NT2/D1 (cell line): ENCODE measurements around the gene SRSF3.

Experiments
- SUZ12 ChIP-seq: IDR thresholded peaks from 2 replicates; pipeline ENCODE4 v1.6.1; 2011; ENCODE audit not compliant: insufficient read length, insufficient read depth; ENCODE audit errors: extremely low read depth
- YY1 ChIP-seq: IDR thresholded peaks from 2 replicates; pipeline ENCODE4 v1.6.1; 2011; ENCODE audit not compliant: insufficient read length, insufficient read depth
- ZNF274 ChIP-seq: IDR thresholded peaks from 2 replicates; pipeline ENCODE4 v1.6.1; 2011; ENCODE audit warnings: mild to moderate bottlenecking, low read depth, low read length

DNA sequence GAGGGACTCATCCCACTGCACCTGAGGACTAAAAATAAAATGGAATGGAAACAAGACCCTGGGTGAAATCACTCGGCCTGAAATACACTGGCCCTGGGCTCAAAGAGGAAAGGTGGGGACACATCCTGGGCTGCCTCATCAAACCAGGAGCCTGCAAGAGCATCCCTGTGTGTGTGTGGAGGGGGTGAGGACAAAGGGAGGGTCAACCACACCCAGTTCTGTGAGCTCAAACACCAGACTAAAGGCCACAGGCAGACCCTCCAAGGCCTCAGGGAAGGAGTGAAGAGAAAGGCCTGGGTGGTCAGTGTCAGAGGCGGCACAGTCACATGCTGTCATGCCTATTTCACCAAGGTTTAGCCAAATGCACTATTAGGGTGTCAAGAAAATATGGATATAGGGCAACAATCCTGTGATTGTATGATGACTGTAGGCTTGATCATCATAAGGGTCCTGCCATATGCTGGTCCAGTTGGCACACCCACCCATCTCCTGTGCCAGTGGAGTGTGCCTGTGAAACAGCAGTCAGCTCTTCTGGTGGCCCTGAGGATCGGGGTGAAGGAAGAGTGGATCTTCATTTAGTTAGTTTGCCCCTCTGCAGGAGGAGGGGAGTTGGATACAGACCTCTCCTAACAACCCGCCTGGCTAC is 28.9 kb downstream of the SRSF3 start:
- TF ChIP-seq YY1 (no peak), ZNF274 (no peak), SUZ12 (no peak)
